ENCODE measurements around the gene HRH3. TPM values are rescaled to one million over a fixed set of nuclear protein-coding genes. Genes with fewer than 3 reads are reported as not detected.

HRH3 gene
- total RNA-seq, 1 donor from 2014 or later, result not detected

GRCh38 chr20:62244644-62245108 lies 24.6 kb upstream of the HRH3 start:
- no peak for DNase-seq (ENCODE audit: low read depth, low spot score)

GRCh38 chr20:62243906-62244515 lies 23.9 kb upstream of the HRH3 start:
- DNase-seq (ENCODE audit: low read depth, low spot score), result no peak

- DNase-seq (ENCODE audit: low read depth, low spot score), result no peak
Measured at GRCh38 chr20:62243106-62243505, 23.0 kb upstream of the HRH3 start.

- no peak for DNase-seq (ENCODE audit: low read depth, low spot score)
Measured at GRCh38 chr20:62242176-62242575, 22.1 kb upstream of the HRH3 start.

- DNase-seq (ENCODE audit: low read depth, low spot score), result no peak
Measured at GRCh38 chr20:62241506-62241905, 21.4 kb upstream of the HRH3 start.

- no peak for DNase-seq (ENCODE audit: low read depth, low spot score)
Measured at GRCh38 chr20:62240020-62240685, 20.1 kb upstream of the HRH3 start.

GRCh38 chr20:62239278-62239879 lies 19.3 kb upstream of the HRH3 start:
- no peak for DNase-seq (ENCODE audit: low read depth, low spot score)

GRCh38 chr20:62238569-62239277 lies 18.6 kb upstream of the HRH3 start:
- DNase-seq (ENCODE audit: low read depth, low spot score), result no peak

GRCh38 chr20:62237801-62238568 lies 17.9 kb upstream of the HRH3 start, which contains the start of gene OSBPL2:
Gene OSBPL2 (plus strand): TSS chr20:62238521. CDS start chr20:62256185, 17,664 bp downstream.
- peak; percentile 85 for DNase-seq (ENCODE audit: low read depth, low spot score)

- no peak for DNase-seq (ENCODE audit: low read depth, low spot score)
Measured at GRCh38 chr20:62237514-62237800, 17.4 kb upstream of the HRH3 start.

GRCh38 chr20:62236766-62237513 lies 16.9 kb upstream of the HRH3 start:
- DNase-seq (ENCODE audit: low read depth, low spot score), result no peak

GRCh38 chr20:62236200-62236599 lies 16.1 kb upstream of the HRH3 start:
- no peak for DNase-seq (ENCODE audit: low read depth, low spot score)

- DNase-seq (ENCODE audit: low read depth, low spot score), result no peak
Measured at GRCh38 chr20:62235777-62236157, 15.7 kb upstream of the HRH3 start.

- DNase-seq (ENCODE audit: low read depth, low spot score), result no peak
Measured at GRCh38 chr20:62235001-62235776, 15.1 kb upstream of the HRH3 start.

GRCh38 chr20:62234339-62234738 lies 14.3 kb upstream of the HRH3 start:
- DNase-seq (ENCODE audit: low read depth, low spot score), result no peak

- DNase-seq (ENCODE audit: low read depth, low spot score), result no peak
Measured at GRCh38 chr20:62233684-62234083, 13.6 kb upstream of the HRH3 start.

GRCh38 chr20:62232770-62233645 lies 12.9 kb upstream of the HRH3 start:
- DNase-seq (ENCODE audit: low read depth, low spot score), result no peak

- DNase-seq (ENCODE audit: low read depth, low spot score), result no peak
Measured at GRCh38 chr20:62232194-62232593, 12.1 kb upstream of the HRH3 start.

- no peak for DNase-seq (ENCODE audit: low read depth, low spot score)
Measured at GRCh38 chr20:62231292-62231691, 11.2 kb upstream of the HRH3 start.

All from pulmonary artery endothelial cell (primary cell).